ENCODE data around the gene EXOSC3. TPM values are rescaled to one million over a fixed set of nuclear protein-coding genes. Genes with fewer than 3 reads are reported as not detected.
"Not testable (repeated sequence)": the region's sequence is repeated elsewhere in the genome, so short reads cannot be mapped to it uniquely, and the experiment has no call there.

Gene EXOSC3
- total and polyA plus RNA-seq, 9 of the 15 experiments (the other 6 are each of a cell fraction or from before 2014, with no cell fraction given), result 18.5 to 266 (median 114) TPM

GRCh38 chr9:37765263-37765662 is 19.6 kb downstream of the EXOSC3 start:
- H3K27ac ChIP-seq (ENCODE audit: extremely low read depth, low read depth, low read length); intact Hi-C loops (cut with micrococcal nuclease); BruUV-seq (replicated peaks); DNase-seq (ENCODE audit: extremely low read depth in 1 of 4, low spot score in 3 of 4); H3K9ac ChIP-seq (ENCODE audit: insufficient read depth in 1 of 2, low read depth in 2 of 2, low read length in 2 of 2); ATAC-seq; H3K4me2 ChIP-seq (ENCODE audit: insufficient read depth, low read length); CTCF ChIA-PET (ENCODE audit: low intra/inter-chr PET ratio); H3K79me2 ChIP-seq (ENCODE audit: control insufficient read depth, insufficient read depth, low read length); in situ Hi-C loops (cut with MboI); H3K9me3 ChIP-seq (replicated peaks; ENCODE audit: control insufficient read depth, insufficient read depth, low read depth, low read length); POLR2A ChIA-PET; H3K4me3 ChIP-seq; H3K9me1 ChIP-seq (ENCODE audit: control insufficient read depth, insufficient read depth, low read length); H3K27me3 ChIP-seq (ENCODE audit: control insufficient read depth in 2 of 2, insufficient read depth in 2 of 2, low read length in 2 of 2); H4K20me1 ChIP-seq (replicated peaks; ENCODE audit: control insufficient read depth, insufficient read depth, low read length); H2AFZ ChIP-seq (ENCODE audit: low read depth, low read length); FAIRE-seq: not testable (repeated sequence)
- TF ChIP-seq SMARCA5 (IDR thresholded peaks at IDR 0.05), result 0 out of 2 replicates have a peak, but pooled peaks have one; percentile 49
- peak; percentile 39 to 45; a peak in 2 of 4 replicates for TF ChIP-seq KDM1A (IDR thresholded peaks at IDR 0.05)
- TF ChIP-seq BCOR (IDR thresholded peaks at IDR 0.05), result peak; percentile 81
- peak; percentile 73 for TF ChIP-seq ZNF146 (CRISPR knock-in tag; IDR thresholded peaks at IDR 0.05; ENCODE audit: unreplicated experiment)
- Histone ChIP-seq H3K4me1 (replicated peaks in 1 of 2; ENCODE audit: control insufficient read depth in 2 of 2, insufficient read depth in 2 of 2, low read length in 2 of 2) (peaks cover 17 to 20% of the 10 kb centered on the region in 2 experiments; a peak in 4 of 5 replicates), H3K36me3 (ENCODE audit: control insufficient read depth, insufficient read depth, low read length) (peaks cover 18% of the 10 kb centered on the region; the same call in 2 of the 3 replicates)
- WGBS (ENCODE audit: insufficient coverage, low coverage, missing lambda C conversion rate), result 69% methylated on average over 5 of the region's 6 CpGs

GRCh38 chr9:37761511-37761910 is 23.4 kb downstream of the EXOSC3 start:
- intact Hi-C loops (cut with micrococcal nuclease) (loop anchor here (5.0 kb wide), 1 partner anchor 169 kb away; the partner anchor contains the start of gene TOMM5), in situ Hi-C loops (cut with MboI) (no loop called here)
- no peaks in the 10 kb centered on the region for H4K20me1 ChIP-seq (replicated peaks; ENCODE audit: control insufficient read depth, insufficient read depth, low read length)
- H3K79me2 ChIP-seq (ENCODE audit: control insufficient read depth, insufficient read depth, low read length), result no peaks in the 10 kb centered on the region
- H3K9me3 ChIP-seq (replicated peaks; ENCODE audit: control insufficient read depth, insufficient read depth, low read depth, low read length), result no peaks in the 10 kb centered on the region
- H3K9ac ChIP-seq (ENCODE audit: insufficient read depth in 1 of 2, low read depth in 2 of 2, low read length in 2 of 2), result no peak overlapping the region
- no peak overlapping the region for H2AFZ ChIP-seq (ENCODE audit: low read depth, low read length)
- no peak overlapping the region for H3K27ac ChIP-seq (ENCODE audit: extremely low read depth, low read depth, low read length)
- H3K4me1 ChIP-seq (replicated peaks in 1 of 2; ENCODE audit: control insufficient read depth in 2 of 2, insufficient read depth in 2 of 2, low read length in 2 of 2), result no peaks in the 10 kb centered on the region
- no peak overlapping the region for H3K4me3 ChIP-seq
- H3K4me2 ChIP-seq (ENCODE audit: insufficient read depth, low read length), result no peak overlapping the region
- BruUV-seq (replicated peaks), result no TSS peak
- WGBS (ENCODE audit: insufficient coverage, low coverage, missing lambda C conversion rate), result 37% methylated on average over 3 of the region's 3 CpGs
- CTCF ChIA-PET (ENCODE audit: low intra/inter-chr PET ratio), result no interaction called here
- POLR2A ChIA-PET, result interaction anchor here (0.8 to 1.5 kb wide), 2 partner anchors 10 to 13 kb away, joined by 3 to 5 read pairs; no protein-coding TSS in a partner anchor
- H3K9me1 ChIP-seq (ENCODE audit: control insufficient read depth, insufficient read depth, low read length), result no peaks in the 10 kb centered on the region
- H3K36me3 ChIP-seq (ENCODE audit: control insufficient read depth, insufficient read depth, low read length), result peaks cover 4% of the 10 kb centered on the region; the same call in 2 of the 3 replicates
- DNase-seq (ENCODE audit: extremely low read depth in 1 of 4, low spot score in 3 of 4) (no peak), ATAC-seq (no peak), FAIRE-seq (no peak)
- no peaks in the 10 kb centered on the region for H3K27me3 ChIP-seq (ENCODE audit: control insufficient read depth in 2 of 2, insufficient read depth in 2 of 2, low read length in 2 of 2)
- TF ChIP-seq ZNF766 (CRISPR knock-in tag; conservative IDR thresholded peaks at IDR 0.05) (no peak), TEAD2 (tag; IDR thresholded peaks at IDR 0.05) (no peak), HMG20B (CRISPR knock-in tag; IDR thresholded peaks at IDR 0.05) (no peak), ZNF57 (CRISPR knock-in tag; IDR thresholded peaks at IDR 0.05) (no peak), YY1 (IDR thresholded peaks at IDR 0.05; ENCODE audit: borderline replicate concordance in 1 of 3, control insufficient read depth in 1 of 3, extremely low read depth in 1 of 3, insufficient read depth in 3 of 3, insufficient read length in 1 of 3, insufficient replicate concordance in 2 of 3, low read depth in 1 of 3, low read length in 2 of 3) (no peak), BCOR (IDR thresholded peaks at IDR 0.05) (no peak), RAD51 (IDR thresholded peaks at IDR 0.05; ENCODE audit: borderline replicate concordance, low read depth) (no peak), COPS2 (conservative IDR thresholded peaks at IDR 0.05) (no peak), NFIX (CRISPR knock-in tag; IDR thresholded peaks at IDR 0.05; ENCODE audit: low read depth) (no peak), RUNX1 (IDR thresholded peaks at IDR 0.05; ENCODE audit: low read depth) (no peak), OTX1 (CRISPR knock-in tag; IDR thresholded peaks at IDR 0.05) (no peak), TCFL5 (CRISPR knock-in tag; conservative IDR thresholded peaks at IDR 0.05) (no peak)
- TF ChIP-seq, protein P1, sequence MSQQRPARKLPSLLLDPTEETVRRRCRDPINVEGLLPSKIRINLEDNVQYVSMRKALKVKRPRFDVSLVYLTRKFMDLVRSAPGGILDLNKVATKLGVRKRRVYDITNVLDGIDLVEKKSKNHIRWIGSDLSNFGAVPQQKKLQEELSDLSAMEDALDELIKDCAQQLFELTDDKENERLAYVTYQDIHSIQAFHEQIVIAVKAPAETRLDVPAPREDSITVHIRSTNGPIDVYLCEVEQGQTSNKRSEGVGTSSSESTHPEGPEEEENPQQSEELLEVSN (IDR thresholded peaks at IDR 0.05; ENCODE audit: borderline replicate concordance in 1 of 2, extremely low read depth in 1 of 2, insufficient read depth in 1 of 2, insufficient read length in 1 of 2, low read depth in 1 of 2, low read length in 1 of 2, poor library complexity in 1 of 2, severe bottlenecking in 1 of 2), result no peak

Data from K562 (cell line).